GM12874 (cell line): ENCODE data around the gene CELF2.

Source experiments
- TF ChIP-seq, protein P1 (sequence below): IDR thresholded peaks from 2 replicates; pipeline ENCODE4 v1.5.1; 2011; ENCODE audit warnings: low read depth, mild to moderate bottlenecking, control low read depth, low read length, moderate library complexity; ENCODE audit not compliant: insufficient read depth

CELF2 gene

DNA sequence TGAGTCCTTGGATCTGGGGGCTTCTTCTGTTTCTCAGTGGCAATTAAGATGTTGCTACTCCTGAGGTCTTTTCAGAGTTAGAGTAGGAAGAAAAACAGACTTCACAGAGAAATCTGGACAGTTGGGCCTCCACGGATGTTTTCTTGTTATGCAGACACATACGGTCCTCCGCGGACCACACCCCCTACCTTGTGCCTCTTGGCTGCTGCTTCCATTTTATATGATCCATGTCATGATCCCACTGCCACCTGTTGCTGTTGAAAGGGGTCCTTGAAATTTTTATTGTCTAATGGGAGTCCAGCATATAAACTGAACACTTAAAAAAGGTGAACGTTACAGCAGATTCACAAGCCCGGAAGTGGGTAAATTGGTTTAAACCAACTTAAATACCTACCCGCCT, 8.3 kb downstream of the CELF2 start:
- TF ChIP-seq, protein P1, sequence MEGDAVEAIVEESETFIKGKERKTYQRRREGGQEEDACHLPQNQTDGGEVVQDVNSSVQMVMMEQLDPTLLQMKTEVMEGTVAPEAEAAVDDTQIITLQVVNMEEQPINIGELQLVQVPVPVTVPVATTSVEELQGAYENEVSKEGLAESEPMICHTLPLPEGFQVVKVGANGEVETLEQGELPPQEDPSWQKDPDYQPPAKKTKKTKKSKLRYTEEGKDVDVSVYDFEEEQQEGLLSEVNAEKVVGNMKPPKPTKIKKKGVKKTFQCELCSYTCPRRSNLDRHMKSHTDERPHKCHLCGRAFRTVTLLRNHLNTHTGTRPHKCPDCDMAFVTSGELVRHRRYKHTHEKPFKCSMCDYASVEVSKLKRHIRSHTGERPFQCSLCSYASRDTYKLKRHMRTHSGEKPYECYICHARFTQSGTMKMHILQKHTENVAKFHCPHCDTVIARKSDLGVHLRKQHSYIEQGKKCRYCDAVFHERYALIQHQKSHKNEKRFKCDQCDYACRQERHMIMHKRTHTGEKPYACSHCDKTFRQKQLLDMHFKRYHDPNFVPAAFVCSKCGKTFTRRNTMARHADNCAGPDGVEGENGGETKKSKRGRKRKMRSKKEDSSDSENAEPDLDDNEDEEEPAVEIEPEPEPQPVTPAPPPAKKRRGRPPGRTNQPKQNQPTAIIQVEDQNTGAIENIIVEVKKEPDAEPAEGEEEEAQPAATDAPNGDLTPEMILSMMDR, result no peak

DNA sequence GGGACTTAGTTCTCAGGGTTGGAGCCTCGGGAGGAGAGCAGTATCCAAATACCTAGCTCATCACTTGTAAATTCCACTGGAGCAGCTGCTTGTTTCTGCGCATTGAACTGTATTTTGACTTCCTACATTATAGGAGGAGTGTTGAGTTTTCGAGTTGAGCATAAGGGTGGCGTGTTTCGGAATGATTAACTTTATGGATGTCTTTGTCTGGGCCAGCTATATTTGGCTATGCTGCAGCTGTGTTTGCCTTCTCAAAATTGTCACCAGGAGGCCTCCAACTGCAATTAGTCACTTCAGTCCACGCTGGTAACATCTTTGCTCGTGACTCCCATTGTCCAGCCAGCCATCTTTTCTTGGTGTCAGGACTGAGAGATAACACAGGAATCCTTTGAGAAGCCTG, 9.1 kb downstream of the CELF2 start:
- TF ChIP-seq, protein P1, result no peak

DNA sequence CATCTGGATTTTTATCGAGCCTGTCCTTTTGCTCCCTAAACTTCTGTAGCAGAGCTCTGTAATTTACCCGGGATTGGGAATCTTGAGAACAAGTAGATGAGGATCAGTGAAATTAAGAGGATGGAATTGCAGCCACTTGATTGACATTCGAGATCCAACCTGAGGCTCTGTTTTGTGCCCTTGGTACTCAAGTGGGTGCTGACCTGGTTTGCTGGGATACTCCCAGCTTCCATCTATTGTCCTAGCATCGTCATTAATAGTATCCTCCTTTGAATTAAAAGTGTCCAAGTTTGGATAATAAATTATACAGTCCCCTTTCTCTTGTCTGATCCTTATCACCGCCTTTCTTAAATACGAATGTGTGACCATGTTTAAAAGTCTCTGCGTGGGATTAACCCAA, 17.1 kb downstream of the CELF2 start:
- TF ChIP-seq, protein P1, result no peak

DNA sequence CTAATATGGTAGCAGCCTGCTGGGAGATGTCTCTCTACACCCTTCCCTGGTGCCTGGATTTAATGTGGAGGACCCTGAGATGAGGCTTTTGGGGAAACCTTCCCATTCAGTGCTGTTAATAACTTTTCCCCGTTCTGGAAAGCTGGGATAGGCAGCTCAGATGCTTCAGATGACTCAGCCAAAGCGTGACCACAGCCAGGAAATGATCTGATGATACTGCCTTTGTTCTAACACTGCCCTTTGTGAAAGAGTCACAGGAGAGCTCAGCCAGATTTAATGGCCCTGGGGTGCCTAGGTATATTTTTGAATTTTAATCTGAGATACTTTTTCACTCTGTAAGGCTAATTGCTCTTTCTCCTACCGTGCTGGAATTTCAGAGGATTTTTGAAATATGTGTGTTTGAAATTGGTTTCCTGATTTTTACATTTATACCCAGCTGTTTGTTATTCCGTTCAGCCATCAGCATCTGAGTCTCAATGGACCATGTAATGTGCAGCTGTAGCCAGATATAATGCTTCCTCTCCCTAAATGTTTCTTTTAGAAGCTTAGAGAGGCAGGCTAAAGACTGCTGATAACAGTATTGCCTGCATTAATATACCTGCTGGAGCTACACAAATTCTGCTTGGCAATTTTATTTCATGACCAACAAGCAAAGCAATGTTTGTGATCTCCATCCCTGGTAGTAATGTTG, 17.8 kb downstream of the CELF2 start:
- TF ChIP-seq, protein P1, result no peak

DNA sequence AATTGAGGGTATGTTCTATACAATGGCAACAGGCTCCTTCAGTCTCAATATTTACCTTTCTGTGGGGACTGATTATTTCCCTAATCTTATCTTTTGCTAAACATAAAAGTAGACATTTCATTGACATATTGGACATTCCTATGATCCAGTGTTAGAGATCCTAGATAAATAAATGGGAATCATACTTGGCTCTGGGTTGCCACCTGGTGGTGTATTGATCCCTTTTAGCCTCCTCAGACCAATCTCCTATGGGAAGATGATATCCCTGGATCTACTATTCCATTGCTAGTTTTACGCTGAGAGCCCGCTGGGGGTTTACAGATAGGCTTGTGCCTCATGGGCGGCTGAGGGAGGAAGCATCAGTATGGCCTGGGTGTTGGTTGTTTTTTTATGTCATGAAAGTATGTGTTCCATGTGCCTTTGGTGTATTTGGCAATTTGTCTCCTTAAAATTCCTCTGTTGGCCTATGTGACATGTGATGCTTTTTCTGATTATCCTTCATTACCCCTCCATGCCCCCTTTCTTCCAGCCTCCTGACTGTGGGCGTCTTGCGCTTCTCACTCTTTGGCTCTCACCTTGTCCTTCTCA, 18.8 kb downstream of the CELF2 start:
- TF ChIP-seq, protein P1, result 0 out of 2 replicates have a peak, but pooled peaks have one; percentile 1

DNA sequence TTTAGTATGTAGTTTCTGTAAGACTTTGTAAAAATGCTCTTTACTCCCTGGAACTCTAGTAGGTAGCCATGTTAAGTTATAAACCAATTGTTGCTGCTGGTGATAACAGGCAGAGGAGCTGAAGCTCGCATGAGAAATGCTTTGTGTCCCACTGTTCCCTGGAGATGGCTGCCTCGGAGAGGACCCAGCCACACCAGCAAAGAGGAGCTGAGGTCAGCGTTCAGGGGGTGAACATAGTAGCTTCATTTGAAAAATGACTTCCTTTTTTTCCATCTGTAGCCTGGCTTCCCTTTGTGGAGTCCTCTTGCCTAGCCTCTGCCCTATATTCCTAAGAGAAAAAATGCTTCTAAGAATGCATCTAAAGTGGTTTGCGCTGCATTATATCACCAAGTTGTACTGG, 20.3 kb downstream of the CELF2 start:
- TF ChIP-seq, protein P1, result no peak

DNA sequence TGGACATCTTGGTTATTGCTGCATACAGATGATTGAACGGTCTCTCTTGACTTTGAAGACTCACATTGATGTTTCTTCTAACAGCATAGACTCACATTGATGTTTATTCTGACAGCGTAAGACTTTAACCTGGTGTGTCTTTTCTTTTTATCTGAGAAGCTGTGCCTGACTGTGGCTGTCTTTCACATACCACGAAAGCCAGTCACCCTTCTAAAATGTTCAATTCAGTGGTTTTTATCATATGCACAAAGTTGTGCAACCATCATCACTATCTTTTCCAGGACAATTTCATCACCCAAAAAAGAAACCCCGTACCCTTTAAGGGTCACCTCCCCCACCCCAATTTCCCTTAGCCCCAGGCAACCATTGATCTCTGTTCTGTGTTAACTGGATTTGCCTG, 24.7 kb downstream of the CELF2 start:
- TF ChIP-seq, protein P1, result no peak
